ENCODE measurements around the gene YWHAH. TPM values are rescaled to one million over a fixed set of nuclear protein-coding genes. Genes with fewer than 3 reads are reported as not detected.

Gene YWHAH
- total RNA-seq, 2 experiments from 2014 or later, result 24.4 to 26.1 TPM

DNA sequence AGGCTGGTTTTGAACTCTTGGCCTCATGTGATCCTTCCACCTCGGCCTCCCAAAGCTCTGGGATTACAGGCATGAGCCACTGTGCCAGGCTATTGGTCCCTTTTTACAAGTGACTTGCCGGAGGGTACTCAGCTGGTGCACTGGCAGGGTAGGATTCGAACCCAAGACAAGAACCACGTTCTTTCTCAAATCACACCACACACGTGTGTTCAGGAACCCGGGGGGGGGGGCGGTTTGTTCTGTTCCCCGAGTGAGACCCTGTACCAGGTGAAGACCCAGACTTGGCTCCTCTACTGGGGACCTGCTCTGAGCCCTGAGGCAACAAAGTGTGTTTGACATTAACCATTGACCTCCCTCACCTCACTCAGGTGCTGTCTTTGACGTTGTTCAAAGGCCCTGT, 3.8 kb upstream of the YWHAH start:
- Mint-ChIP-seq H3K27ac (no peak overlapping the region), H3K4me3 (no peak overlapping the region), H3K36me3 (ENCODE audit: low read depth) (no peaks in the 10 kb centered on the region), H3K27me3 (no peaks in the 10 kb centered on the region), H3K4me1 (ENCODE audit: low read depth) (peaks cover 12% of the 10 kb centered on the region), H3K9me3 (no peaks in the 10 kb centered on the region)
- intact Hi-C loops (cut with DNase I, micrococcal nuclease), result loop anchor here (10.0 kb wide), 2 partner anchors 96 to 1346 kb away; partner anchors contain the start of gene PES1 (in 1 of the 2)
- peaks cover 14% of the 10 kb centered on the region for H3K4me1 ChIP-seq (ENCODE audit: insufficient read depth, low read length)
- DNase-seq (no peak), ATAC-seq (ENCODE audit: poor library complexity) (no peak)
- ChIA-PET POLR2A (no interaction called here), CTCF (interaction anchor here (1.0 kb wide), 1 partner anchor 30 kb away, joined by 3 read pairs; no protein-coding TSS in a partner anchor)
- no peak overlapping the region for H3K27ac ChIP-seq (ENCODE audit: low read depth in 1 of 2, low read length in 2 of 2)
- TF ChIP-seq, protein P1, sequence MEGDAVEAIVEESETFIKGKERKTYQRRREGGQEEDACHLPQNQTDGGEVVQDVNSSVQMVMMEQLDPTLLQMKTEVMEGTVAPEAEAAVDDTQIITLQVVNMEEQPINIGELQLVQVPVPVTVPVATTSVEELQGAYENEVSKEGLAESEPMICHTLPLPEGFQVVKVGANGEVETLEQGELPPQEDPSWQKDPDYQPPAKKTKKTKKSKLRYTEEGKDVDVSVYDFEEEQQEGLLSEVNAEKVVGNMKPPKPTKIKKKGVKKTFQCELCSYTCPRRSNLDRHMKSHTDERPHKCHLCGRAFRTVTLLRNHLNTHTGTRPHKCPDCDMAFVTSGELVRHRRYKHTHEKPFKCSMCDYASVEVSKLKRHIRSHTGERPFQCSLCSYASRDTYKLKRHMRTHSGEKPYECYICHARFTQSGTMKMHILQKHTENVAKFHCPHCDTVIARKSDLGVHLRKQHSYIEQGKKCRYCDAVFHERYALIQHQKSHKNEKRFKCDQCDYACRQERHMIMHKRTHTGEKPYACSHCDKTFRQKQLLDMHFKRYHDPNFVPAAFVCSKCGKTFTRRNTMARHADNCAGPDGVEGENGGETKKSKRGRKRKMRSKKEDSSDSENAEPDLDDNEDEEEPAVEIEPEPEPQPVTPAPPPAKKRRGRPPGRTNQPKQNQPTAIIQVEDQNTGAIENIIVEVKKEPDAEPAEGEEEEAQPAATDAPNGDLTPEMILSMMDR (IDR thresholded peaks at IDR 0.05), result no peak
- H3K27me3 ChIP-seq (ENCODE audit: control insufficient read depth in 1 of 2, insufficient read depth in 2 of 2, low read length in 2 of 2), result no peaks in the 10 kb centered on the region
- H3K36me3 ChIP-seq (ENCODE audit: insufficient read depth, low read length), result no peaks in the 10 kb centered on the region
- no peak overlapping the region for H3K4me3 ChIP-seq (ENCODE audit: low read length)
- H3K9me3 ChIP-seq (ENCODE audit: control insufficient read depth in 1 of 2, insufficient read depth in 1 of 2, low read length in 2 of 2), result no peaks in the 10 kb centered on the region

DNA sequence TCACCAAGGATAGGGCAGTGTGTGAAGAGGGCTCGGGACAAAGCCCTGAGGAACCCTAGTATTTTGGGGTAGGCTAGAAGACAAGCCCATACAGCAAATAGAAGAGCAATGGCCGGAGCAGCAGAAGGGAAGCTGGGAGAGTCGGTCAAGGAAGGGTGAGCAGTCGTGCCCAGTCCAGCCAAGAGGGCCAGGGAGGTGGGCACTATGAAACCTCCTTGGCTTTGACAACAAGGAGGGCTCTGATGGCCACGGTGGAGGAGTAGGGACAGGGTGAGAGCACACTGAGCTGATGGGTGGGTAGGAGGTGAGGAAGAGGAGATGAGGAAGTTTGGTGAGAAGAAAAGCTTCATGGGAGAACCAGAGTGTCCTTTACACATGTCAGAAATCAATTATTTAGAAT, 2.2 kb upstream of the YWHAH start:
- no peaks in the 10 kb centered on the region for H3K36me3 Mint-ChIP-seq (ENCODE audit: low read depth)
- H3K27me3 ChIP-seq (ENCODE audit: control insufficient read depth in 1 of 2, insufficient read depth in 2 of 2, low read length in 2 of 2), result no peaks in the 10 kb centered on the region
- ChIA-PET CTCF (interaction anchor here (1.9 kb wide), 1 partner anchor 28 kb away, joined by 10 read pairs; no protein-coding TSS in a partner anchor), POLR2A (interaction anchor here (1.2 to 6.1 kb wide), 3 partner anchors 15 to 188 kb away, joined by 3 to 48 read pairs (median 6); partner anchors contain the start of gene DEPDC5)
- no peaks in the 10 kb centered on the region for H3K9me3 ChIP-seq (ENCODE audit: control insufficient read depth in 1 of 2, insufficient read depth in 1 of 2, low read length in 2 of 2)
- no peak overlapping the region for H3K4me3 ChIP-seq (ENCODE audit: low read length)
- DNase-seq (no peak), ATAC-seq (ENCODE audit: poor library complexity) (no peak)
- H3K4me1 ChIP-seq (ENCODE audit: insufficient read depth, low read length), result peaks cover 26% of the 10 kb centered on the region
- TF ChIP-seq, protein P1 (IDR thresholded peaks at IDR 0.05), result no peak
- peaks cover 14% of the 10 kb centered on the region for H3K4me1 Mint-ChIP-seq (ENCODE audit: low read depth)
- H3K27ac ChIP-seq (ENCODE audit: low read depth in 1 of 2, low read length in 2 of 2), result no peak overlapping the region
- no peak overlapping the region for H3K27ac Mint-ChIP-seq
- no peaks in the 10 kb centered on the region for H3K9me3 Mint-ChIP-seq
- no peaks in the 10 kb centered on the region for H3K27me3 Mint-ChIP-seq
- H3K4me3 Mint-ChIP-seq, result peak overlapping the region; percentile 94
- no peaks in the 10 kb centered on the region for H3K36me3 ChIP-seq (ENCODE audit: insufficient read depth, low read length)
- intact Hi-C loops (cut with DNase I, micrococcal nuclease), result loop anchor here (10.0 kb wide), 2 partner anchors 97 to 1347 kb away; partner anchors contain the start of gene PES1 (in 1 of the 2)

DNA sequence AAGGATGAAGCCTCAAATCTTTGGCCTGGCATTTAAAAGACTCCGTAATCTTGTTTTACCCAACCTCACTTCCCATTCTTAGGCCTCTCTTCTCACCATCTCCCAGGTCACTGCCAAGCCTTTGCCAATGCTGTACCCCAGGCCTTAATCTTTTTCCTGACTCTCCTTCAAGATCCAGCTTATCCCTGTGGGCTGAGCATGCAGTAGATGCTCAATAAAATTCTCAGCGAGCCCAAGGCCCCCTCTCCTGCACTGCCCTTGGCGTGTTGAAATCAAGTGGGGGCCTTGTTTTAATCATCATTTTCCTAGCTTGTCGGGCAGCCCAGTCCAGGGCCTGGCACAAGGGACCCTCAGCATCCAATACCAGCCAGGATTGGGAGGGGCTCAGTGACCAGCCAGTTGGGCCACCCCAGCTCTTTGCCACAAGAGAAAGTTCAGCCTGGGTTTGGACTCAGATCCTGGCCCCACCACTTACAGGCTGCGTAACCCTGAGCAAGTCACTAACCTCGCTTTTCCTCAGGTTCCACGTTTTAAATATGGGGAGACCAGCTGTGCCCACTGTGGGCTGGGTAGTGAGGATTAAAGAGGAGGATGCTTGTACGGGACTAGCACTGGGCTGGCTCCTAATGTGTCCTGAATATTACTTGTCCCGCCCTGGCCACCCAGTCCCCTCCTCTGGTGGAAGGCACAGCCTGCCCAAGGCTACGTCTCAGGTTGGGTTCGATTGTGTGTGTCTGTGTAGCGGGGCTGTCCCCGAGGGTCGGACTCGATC, 943 bp upstream of the YWHAH start:
- Mint-ChIP-seq H3K27me3 (no peaks in the 10 kb centered on the region), H3K27ac (no peak overlapping the region), H3K4me1 (ENCODE audit: low read depth) (peaks cover 19% of the 10 kb centered on the region), H3K36me3 (ENCODE audit: low read depth) (peaks cover 9% of the 10 kb centered on the region), H3K4me3 (peak overlapping the region; percentile 94), H3K9me3 (no peaks in the 10 kb centered on the region)
- intact Hi-C loops (cut with DNase I, micrococcal nuclease), result loop anchor here (10.0 kb wide), 2 partner anchors 99 to 1349 kb away; partner anchors contain the start of gene PES1 (in 1 of the 2)
- CTCF ChIA-PET, result interaction anchor here (1.9 kb wide), 1 partner anchor 27 kb away, joined by 10 read pairs; no protein-coding TSS in a partner anchor
- no peaks in the 10 kb centered on the region for H3K27me3 ChIP-seq (ENCODE audit: control insufficient read depth in 1 of 2, insufficient read depth in 2 of 2, low read length in 2 of 2)
- H3K4me3 ChIP-seq (ENCODE audit: low read length), result peak overlapping the region; percentile 73
- DNase-seq (no peak), ATAC-seq (ENCODE audit: poor library complexity) (no peak)
- peak overlapping the region; percentile 75 to 77 for H3K27ac ChIP-seq (ENCODE audit: low read depth in 1 of 2, low read length in 2 of 2)
- TF ChIP-seq, protein P1 (IDR thresholded peaks at IDR 0.05), result no peak
- peaks cover 27% of the 10 kb centered on the region for H3K4me1 ChIP-seq (ENCODE audit: insufficient read depth, low read length)
- peaks cover 4% of the 10 kb centered on the region for H3K36me3 ChIP-seq (ENCODE audit: insufficient read depth, low read length)
- H3K9me3 ChIP-seq (ENCODE audit: control insufficient read depth in 1 of 2, insufficient read depth in 1 of 2, low read length in 2 of 2), result no peaks in the 10 kb centered on the region
- POLR2A ChIA-PET, result interaction anchor here (1.9 to 6.1 kb wide), 2 partner anchors 14 to 190 kb away, joined by 6 to 48 read pairs; partner anchors contain the start of gene DEPDC5

All from CD4-positive, alpha-beta T cell (primary cell).